Activated T-helper 17 cell treated with anti-CD3 and anti-CD28 coated beads, Interleukin-2, amount 50 U/mL, for 72 hours (primary cell): ENCODE results near the gene MAPRE2. TPM values are rescaled to one million over a fixed set of nuclear protein-coding genes. Genes with fewer than 3 reads are reported as not detected.

ENCODE experiments used
- ATAC-seq: fragments of 150-1000 bp; cut with Tn5 transposase; replicated peaks from 2 replicates; pipeline ENCODE4 v1.10.0; 2021; ENCODE audit warnings: mild to moderate bottlenecking, moderate library complexity
- H3K27ac Mint-ChIP-seq: one replicate; pipeline ENCODE4 v1.8.0; 2022; ENCODE audit warnings: mixed read lengths
- H3K27me3 Mint-ChIP-seq: one replicate; pipeline ENCODE4 v1.8.0; 2022; ENCODE audit warnings: mixed read lengths
- H3K36me3 Mint-ChIP-seq: one replicate; pipeline ENCODE4 v1.8.0; 2022; ENCODE audit warnings: low read depth, mild to moderate bottlenecking, mixed read lengths
- H3K4me1 Mint-ChIP-seq: one replicate; pipeline ENCODE4 v1.8.0; 2022; ENCODE audit warnings: mixed read lengths
- H3K4me3 Mint-ChIP-seq: one replicate; pipeline ENCODE4 v1.8.0; 2022; ENCODE audit warnings: mild to moderate bottlenecking, mixed read lengths
- H3K9me3 Mint-ChIP-seq: one replicate; pipeline ENCODE4 v1.8.0; 2022; ENCODE audit warnings: mixed read lengths
- total RNA-seq, 2 donors: library from RNA; stranded (reverse); gene quantifications; one replicate each; pipeline ENCODE4 v1.2.3, GENCODE V29; 2022

MAPRE2 gene
- total RNA-seq, 2 donors from 2014 or later: 31.6 to 32.5 TPM

- Mint-ChIP-seq H3K4me1 (no peaks in the 10 kb centered on the region), H3K27me3 (peaks cover 3% of the 10 kb centered on the region)
These were observed 139.2 kb downstream of the MAPRE2 start for GRCh38 chr18:35180455-35180854.

GRCh38 chr18:35182151-35182550 lies 140.9 kb downstream of the MAPRE2 start:
- ATAC-seq: no peak
- Mint-ChIP-seq H3K36me3 (no peaks in the 10 kb centered on the region), H3K4me1 (no peaks in the 10 kb centered on the region), H3K4me3 (no peak overlapping the region), H3K27ac (no peak overlapping the region), H3K27me3 (peaks cover 3% of the 10 kb centered on the region), H3K9me3 (no peaks in the 10 kb centered on the region)

More at GRCh38 chr18:35180455-35180854, 139.2 kb downstream of the MAPRE2 start:
- no peak for ATAC-seq
- no peak overlapping the region for H3K27ac Mint-ChIP-seq
- H3K36me3 Mint-ChIP-seq: no peaks in the 10 kb centered on the region
- H3K9me3 Mint-ChIP-seq: no peaks in the 10 kb centered on the region
- H3K4me3 Mint-ChIP-seq: no peak overlapping the region

DNA sequence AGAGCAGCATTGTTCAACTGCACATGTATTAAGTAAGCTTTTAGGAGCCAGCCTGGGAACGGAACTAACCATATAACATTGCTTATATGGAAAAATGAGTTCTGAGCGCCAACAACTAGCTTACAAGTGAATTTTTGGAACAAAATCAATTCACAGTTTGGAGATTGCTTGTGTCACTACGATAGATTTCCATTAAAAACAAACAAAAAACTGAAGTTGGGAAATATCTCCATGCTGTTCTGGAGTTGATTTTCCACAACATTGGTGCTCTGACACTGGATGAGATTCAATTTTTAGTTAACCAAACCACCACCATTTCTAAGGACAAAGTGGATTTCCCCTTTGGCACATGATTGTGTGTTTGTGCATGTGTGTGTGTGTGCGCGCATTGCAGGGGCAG lies 142.7 kb downstream of the MAPRE2 start:
- no peak overlapping the region for H3K4me3 Mint-ChIP-seq
- H3K27me3 Mint-ChIP-seq: peaks cover 3% of the 10 kb centered on the region
- no peaks in the 10 kb centered on the region for H3K36me3 Mint-ChIP-seq
- no peaks in the 10 kb centered on the region for H3K9me3 Mint-ChIP-seq
- no peak overlapping the region for H3K27ac Mint-ChIP-seq
- no peaks in the 10 kb centered on the region for H3K4me1 Mint-ChIP-seq
- no peak for ATAC-seq

- Mint-ChIP-seq H3K27ac (no peak overlapping the region), H3K36me3 (no peaks in the 10 kb centered on the region), H3K4me1 (no peaks in the 10 kb centered on the region), H3K27me3 (peaks cover 3% of the 10 kb centered on the region), H3K9me3 (no peaks in the 10 kb centered on the region), H3K4me3 (no peak overlapping the region)
- no peak for ATAC-seq
These were observed 144.6 kb downstream of the MAPRE2 start for GRCh38 chr18:35185771-35186170.

DNA sequence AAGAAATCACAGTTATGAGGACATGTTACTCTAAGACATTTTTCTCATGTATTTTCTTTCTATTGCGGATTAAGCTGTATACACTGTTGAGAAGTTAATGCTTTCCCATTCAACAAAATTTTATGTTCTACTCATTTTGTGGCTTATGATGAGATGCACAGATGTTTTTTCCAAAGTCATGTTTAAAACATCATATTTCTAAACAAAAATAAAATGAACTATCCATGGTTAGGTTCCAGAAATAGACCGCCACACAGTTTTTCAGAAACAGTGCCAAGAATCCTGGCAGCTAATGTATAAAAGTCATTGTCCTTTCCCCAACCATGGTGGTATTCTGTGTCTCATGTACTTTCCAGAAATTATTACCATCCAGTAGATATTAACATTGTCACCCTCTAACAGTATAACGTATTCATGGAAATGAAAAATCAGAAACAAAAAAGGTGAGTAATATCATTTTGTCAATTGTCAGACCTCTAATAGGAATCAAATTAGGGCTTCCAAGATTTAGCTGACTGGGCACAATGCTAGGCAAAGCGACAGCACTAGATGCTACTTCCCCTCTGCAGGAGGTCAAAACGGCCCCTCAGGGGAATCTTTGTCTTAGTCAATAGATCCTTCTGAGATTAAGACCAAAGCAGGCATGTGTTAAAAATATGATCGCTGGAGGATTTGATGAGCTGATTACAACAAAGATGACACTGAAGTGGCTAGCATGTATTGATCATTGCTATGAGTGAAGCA lies 145.2 kb downstream of the MAPRE2 start:
- H3K27me3 Mint-ChIP-seq: peaks cover 3% of the 10 kb centered on the region
- H3K9me3 Mint-ChIP-seq: no peaks in the 10 kb centered on the region
- no peaks in the 10 kb centered on the region for H3K36me3 Mint-ChIP-seq
- no peak overlapping the region for H3K4me3 Mint-ChIP-seq
- H3K4me1 Mint-ChIP-seq: no peaks in the 10 kb centered on the region
- H3K27ac Mint-ChIP-seq: no peak overlapping the region
- no peak for ATAC-seq

DNA sequence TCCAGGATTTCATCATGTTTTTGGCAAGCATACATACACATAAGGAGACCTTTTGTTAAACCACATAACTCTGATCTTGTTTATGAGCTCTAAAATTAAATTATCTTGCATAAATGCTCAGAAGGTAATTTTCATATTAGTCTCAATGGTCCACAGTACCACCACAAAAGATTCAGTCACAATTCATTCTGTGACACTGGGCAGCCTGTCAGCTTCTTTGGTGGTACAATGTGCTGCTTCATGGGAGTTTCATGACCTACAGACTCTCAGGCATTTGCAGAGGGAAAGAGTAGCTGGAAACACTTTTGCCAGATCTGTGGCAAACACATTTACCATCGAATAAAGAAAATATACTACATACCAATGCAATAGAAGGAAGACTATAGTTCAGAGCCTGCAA lies 148.3 kb downstream of the MAPRE2 start:
- H3K4me1 Mint-ChIP-seq: no peaks in the 10 kb centered on the region

DNA sequence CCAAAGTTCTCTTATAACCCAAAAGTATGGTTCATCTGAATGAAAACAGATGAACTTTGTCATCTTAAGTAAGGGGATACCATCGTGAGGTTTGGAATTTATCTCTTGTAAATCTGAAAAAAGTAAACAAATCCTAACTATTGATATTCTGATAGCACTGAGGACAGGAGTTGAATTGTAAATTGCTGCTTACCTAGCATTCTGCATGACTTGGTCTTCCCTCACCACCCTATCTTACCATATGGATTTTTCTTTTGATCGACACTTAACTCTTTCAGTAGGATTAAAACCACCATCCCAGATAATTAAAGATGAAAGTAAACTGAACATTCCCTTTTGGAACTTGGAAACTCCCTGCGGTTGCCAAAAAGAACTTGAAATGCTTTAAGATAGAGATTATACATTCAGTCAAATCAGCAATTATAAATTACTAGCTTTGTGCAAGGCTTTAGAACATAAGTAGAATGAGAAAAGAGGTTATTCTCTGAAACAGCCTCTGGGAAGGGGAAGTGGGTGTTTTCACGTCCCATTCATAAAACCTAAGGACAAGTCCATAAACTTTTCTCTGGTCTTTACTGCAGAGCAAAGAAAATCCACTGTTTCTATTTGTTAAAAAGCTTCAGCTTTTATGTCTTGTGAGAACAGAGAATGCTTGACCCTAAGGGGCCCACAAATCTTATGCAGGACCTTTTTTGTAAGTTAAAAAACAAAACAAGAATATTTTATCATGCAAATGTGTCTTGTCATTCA lies 149.9 kb downstream of the MAPRE2 start:
- H3K9me3 Mint-ChIP-seq: no peaks in the 10 kb centered on the region
- no peak overlapping the region for H3K27ac Mint-ChIP-seq
- H3K36me3 Mint-ChIP-seq: no peaks in the 10 kb centered on the region
- ATAC-seq: no peak
- no peaks in the 10 kb centered on the region for H3K4me1 Mint-ChIP-seq
- H3K4me3 Mint-ChIP-seq: no peak overlapping the region
- H3K27me3 Mint-ChIP-seq: peaks cover 3% of the 10 kb centered on the region

More for the DNA sequence above, 148.3 kb downstream of the MAPRE2 start:
- Mint-ChIP-seq H3K27me3 (peaks cover 3% of the 10 kb centered on the region), H3K27ac (no peak overlapping the region), H3K4me3 (no peak overlapping the region), H3K9me3 (no peaks in the 10 kb centered on the region), H3K36me3 (no peaks in the 10 kb centered on the region)
- ATAC-seq: no peak

- Mint-ChIP-seq H3K4me1 (no peaks in the 10 kb centered on the region), H3K36me3 (no peaks in the 10 kb centered on the region), H3K27me3 (peaks cover 4% of the 10 kb centered on the region), H3K4me3 (no peak overlapping the region), H3K27ac (no peak overlapping the region), H3K9me3 (no peaks in the 10 kb centered on the region)
- no peak for ATAC-seq
These were observed 150.4 kb downstream of the MAPRE2 start for GRCh38 chr18:35191698-35192025.

DNA sequence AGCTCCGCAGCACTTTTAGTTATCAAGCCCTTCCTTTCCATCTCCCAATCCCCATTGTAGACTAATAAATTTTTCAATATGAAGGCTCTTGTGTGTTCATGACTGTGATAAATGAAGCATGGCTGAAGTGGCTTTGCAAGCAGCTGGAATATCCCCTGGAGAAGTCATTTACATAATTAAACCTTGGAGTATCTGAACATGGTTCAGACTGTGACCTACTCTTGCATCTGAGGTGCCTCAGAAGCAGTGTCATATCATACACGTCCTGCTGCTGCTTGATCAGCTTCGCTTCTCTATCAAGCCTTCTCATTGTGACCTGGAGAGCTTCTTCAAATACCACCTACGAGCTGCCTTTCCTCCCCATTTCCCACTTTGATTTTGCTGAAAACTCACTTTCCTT lies 151.2 kb downstream of the MAPRE2 start:
- no peak overlapping the region for H3K27ac Mint-ChIP-seq
- H3K4me1 Mint-ChIP-seq: no peaks in the 10 kb centered on the region
- no peaks in the 10 kb centered on the region for H3K9me3 Mint-ChIP-seq
- no peaks in the 10 kb centered on the region for H3K36me3 Mint-ChIP-seq
- H3K4me3 Mint-ChIP-seq: no peak overlapping the region
- peaks cover 4% of the 10 kb centered on the region for H3K27me3 Mint-ChIP-seq
- no peak for ATAC-seq

Other genes with a start within 250 kb of the MAPRE2 start
- gene ZNF397, start 199.6 kb downstream of the MAPRE2 start, total RNA-seq: 10 to 100 TPM in 1 of 2 donors, 1 to 10 TPM in 1; 9.7 to 25.0 TPM
- gene ZSCAN30, start 248.8 kb downstream of the MAPRE2 start, total RNA-seq: 10 to 100 TPM; 12.8 to 25.8 TPM